Spleen (tissue), 7 donors: ENCODE results near the gene DBH.

ENCODE experiments used
- CTCF ChIP-seq, 11 experiments: fragments of 200-600 bp in 7 of 11; fragments of 450-650 bp in 4 of 11; sonication (generic) in 4 of 11; IDR thresholded peaks in 8 of 11; conservative IDR thresholded peaks in 3 of 11; 1 replicate in 7 of 11; 2 replicates in 4 of 11; pipeline versions ENCODE4 v1.4.0 to v1.8.0; 2016 to 2021; ENCODE audit warnings: antibody characterized with exemption in 11 of 11, inconsistent platforms in 4 of 11, mild to moderate bottlenecking in 1 of 11
- POLR2A ChIP-seq, 3 donors: fragments of 450-650 bp; IDR thresholded peaks; one replicate each; pipeline ENCODE4 v1.5.1; 2017; ENCODE audit warnings: antibody characterized with exemption in 3 of 3, mild to moderate bottlenecking in 1 of 3
- POLR2AphosphoS5 ChIP-seq, 3 donors: sonication (generic); formaldehyde crosslinking; IDR thresholded peaks; one replicate each; pipeline ENCODE4 v1.5.1; 2017; ENCODE audit warnings: antibody characterized with exemption in 3 of 3
- donor health status: DM: no; HTN: no; CAD: no; lungs with moderate emphysema.
- donor health status: DM: no; HTN: no; CAD: no.
- donor health status: DM: no; HTN: no; CAD: no.

GRCh38 chr9:133647765-133648469 lies 11.8 kb downstream of the DBH start:
- TF ChIP-seq POLR2AphosphoS5 (IDR thresholded peaks at IDR 0.05) (no peak), POLR2A (IDR thresholded peaks at IDR 0.05) (no peak), CTCF (IDR thresholded peaks at IDR 0.05 in 8 of 11, conservative IDR thresholded peaks at IDR 0.05 in 3 of 11) (no peak)
